Measurements from ENCODE around the gene SIX3. TPM values are rescaled to one million over a fixed set of nuclear protein-coding genes. Genes with fewer than 3 reads are reported as not detected.

SIX3 gene
- total RNA-seq, 6 experiments from 2014 or later: not detected

DNA sequence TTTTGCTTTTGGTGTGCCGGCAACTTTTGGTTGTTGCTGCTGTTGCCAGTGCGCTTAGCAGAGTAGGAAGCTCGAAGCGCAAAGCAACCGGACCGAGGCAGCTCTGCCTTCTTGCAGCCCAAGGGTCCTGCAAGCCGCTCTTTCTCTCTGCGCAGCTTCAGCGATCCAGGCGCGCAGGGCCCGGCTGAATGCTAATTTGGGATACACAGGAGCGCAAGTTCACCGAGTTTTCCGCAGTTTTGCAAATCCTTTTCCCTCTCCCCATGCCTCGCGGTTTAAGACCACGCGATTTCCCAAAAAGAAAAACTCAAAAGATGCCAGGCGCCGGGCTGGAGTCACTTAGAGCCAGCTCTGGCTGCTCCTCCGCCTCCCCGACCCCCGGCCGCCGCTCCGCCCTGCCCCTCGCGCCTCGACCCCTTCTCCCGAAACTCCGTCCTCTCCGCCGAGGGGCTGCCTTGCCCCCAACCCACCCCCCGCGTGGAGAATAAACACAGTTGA, 13.5 kb upstream of the SIX3 start:
- H3K4me1 Mint-ChIP-seq (ENCODE audit: low read depth): no peaks in the 10 kb centered on the region
- TF ChIP-seq CTCF (IDR thresholded peaks at IDR 0.05): no peak
- no peak overlapping the region for H3K27ac Mint-ChIP-seq
- H3K4me3 Mint-ChIP-seq: no peak overlapping the region
- no peaks in the 10 kb centered on the region for H3K36me3 Mint-ChIP-seq (ENCODE audit: low read depth)
- no peak for DNase-seq
- no peaks in the 10 kb centered on the region for H3K9me3 Mint-ChIP-seq
- peaks cover 64% of the 10 kb centered on the region for H3K27me3 Mint-ChIP-seq (ENCODE audit: insufficient read depth)

- no peak overlapping the region for H3K27ac Mint-ChIP-seq
- no peaks in the 10 kb centered on the region for H3K4me1 Mint-ChIP-seq (ENCODE audit: low read depth)
- no peak for TF ChIP-seq CTCF (IDR thresholded peaks at IDR 0.05)
- H3K27me3 Mint-ChIP-seq (ENCODE audit: insufficient read depth): peaks cover 62% of the 10 kb centered on the region
- H3K9me3 Mint-ChIP-seq: no peaks in the 10 kb centered on the region
- no peaks in the 10 kb centered on the region for H3K36me3 Mint-ChIP-seq (ENCODE audit: low read depth)
- no peak overlapping the region for H3K4me3 Mint-ChIP-seq
- no peak for DNase-seq
Measured at GRCh38 chr2:44928483-44929158, 12.9 kb upstream of the SIX3 start.

DNA sequence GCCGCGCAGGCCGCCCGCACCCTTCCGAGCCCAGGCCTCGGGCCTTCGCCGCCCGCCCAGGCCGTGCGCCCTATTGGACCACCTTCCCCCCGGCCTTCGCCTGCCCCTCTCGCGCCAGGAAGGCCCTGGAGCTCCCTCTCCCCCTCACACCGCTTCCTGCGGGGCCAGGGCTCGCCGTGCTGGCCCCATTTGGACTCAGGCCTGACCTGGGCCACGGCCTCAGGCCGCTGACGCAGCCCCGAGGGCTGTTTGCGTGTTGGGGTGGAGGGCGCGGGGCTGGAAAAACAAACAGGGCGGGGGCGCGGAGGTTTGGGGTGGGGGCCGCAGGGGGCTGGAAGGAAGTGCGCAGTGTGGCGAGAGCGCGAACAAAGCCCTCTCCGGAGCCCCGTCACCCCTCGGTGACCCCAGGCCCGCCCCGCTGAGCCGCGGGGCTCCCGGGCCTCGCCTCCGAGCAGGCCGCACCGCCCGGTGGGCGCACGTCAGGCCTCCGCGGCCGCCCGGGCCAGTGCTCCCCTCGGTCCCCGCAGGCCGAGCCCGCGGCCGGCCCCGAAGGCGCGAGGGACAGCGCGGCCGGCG, 12.3 kb upstream of the SIX3 start:
- Mint-ChIP-seq H3K27me3 (ENCODE audit: insufficient read depth) (peaks cover 63% of the 10 kb centered on the region), H3K4me1 (ENCODE audit: low read depth) (no peaks in the 10 kb centered on the region), H3K36me3 (ENCODE audit: low read depth) (no peaks in the 10 kb centered on the region), H3K4me3 (no peak overlapping the region), H3K27ac (no peak overlapping the region), H3K9me3 (no peaks in the 10 kb centered on the region)
- TF ChIP-seq CTCF (IDR thresholded peaks at IDR 0.05): no peak
- no peak for DNase-seq

DNA sequence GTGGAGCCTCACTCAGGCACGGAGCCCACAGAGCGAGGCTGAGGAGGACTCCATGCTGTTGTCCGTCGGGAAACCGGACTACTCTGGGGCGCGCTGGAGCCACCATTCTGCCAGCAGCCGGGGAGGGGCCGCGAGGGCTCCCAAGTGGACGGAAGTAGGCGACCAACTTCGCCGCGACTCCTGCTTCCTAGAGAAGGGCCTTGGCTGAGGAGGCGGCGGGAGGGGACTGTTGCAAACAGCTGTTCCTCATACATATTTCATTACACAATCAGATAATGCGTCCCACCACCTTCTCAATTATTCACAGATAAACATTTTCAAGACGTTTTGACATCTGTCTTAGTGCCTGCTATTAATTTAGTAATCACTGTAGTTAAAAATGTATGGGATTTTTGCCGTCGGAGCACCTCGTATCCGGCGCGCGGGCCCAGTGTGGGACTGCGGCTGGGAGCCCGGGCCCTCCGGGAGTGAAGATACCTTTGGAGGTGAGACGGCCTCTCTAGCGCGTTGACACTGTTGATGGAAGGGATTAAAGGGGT, 11.7 kb upstream of the SIX3 start:
- H3K4me3 Mint-ChIP-seq: no peak overlapping the region
- no peak overlapping the region for H3K27ac Mint-ChIP-seq
- no peaks in the 10 kb centered on the region for H3K36me3 Mint-ChIP-seq (ENCODE audit: low read depth)
- no peaks in the 10 kb centered on the region for H3K9me3 Mint-ChIP-seq
- H3K27me3 Mint-ChIP-seq (ENCODE audit: insufficient read depth): peaks cover 67% of the 10 kb centered on the region
- TF ChIP-seq CTCF (IDR thresholded peaks at IDR 0.05): no peak
- no peaks in the 10 kb centered on the region for H3K4me1 Mint-ChIP-seq (ENCODE audit: low read depth)
- no peak for DNase-seq

DNA sequence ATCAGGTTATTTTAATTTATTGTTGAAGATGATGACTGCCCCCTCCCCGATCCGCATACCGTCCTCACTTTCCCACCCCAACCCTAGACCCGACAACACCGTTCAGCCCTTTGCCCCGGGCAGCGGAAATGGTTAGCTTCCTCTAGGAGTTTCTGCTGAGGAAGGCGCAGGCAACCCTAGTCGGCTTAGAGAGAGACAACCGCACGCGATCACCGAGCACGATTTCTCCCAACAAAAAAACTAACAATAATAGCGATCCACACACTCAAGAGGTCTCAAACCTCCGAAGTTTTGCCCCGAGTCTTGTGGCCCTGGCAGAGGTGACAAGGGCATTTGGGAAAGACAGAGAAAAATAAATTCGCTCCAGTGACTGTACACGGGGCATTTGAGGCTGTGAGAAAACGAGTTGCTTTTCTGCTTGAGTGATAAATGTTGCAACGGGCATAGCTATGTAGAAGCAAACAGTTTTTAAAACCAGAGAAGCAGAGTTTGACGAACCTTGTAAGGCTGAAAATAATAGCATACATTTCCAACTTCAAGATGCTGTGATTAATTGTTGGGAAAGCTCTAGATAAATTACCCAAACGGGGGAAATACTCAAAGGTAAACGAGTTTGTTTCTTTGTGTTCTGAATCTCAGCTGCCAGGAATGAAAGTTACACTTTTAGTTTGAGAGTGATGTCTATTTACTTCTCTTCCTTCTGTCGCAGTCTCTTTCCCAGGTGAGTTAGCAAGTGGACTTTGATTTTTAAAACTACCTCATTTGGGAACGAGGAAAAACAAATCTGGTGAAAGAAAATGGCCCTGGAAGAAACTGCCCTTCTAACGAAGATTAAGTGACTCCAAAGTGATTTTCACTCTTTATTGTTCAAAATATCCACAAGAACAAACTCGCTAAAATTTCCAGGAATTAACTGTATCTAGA, 11.0 kb upstream of the SIX3 start:
- no peak for DNase-seq
- no peaks in the 10 kb centered on the region for H3K9me3 Mint-ChIP-seq
- no peaks in the 10 kb centered on the region for H3K36me3 Mint-ChIP-seq (ENCODE audit: low read depth)
- no peak overlapping the region for H3K27ac Mint-ChIP-seq
- TF ChIP-seq CTCF (IDR thresholded peaks at IDR 0.05): no peak
- no peak overlapping the region for H3K4me3 Mint-ChIP-seq
- H3K4me1 Mint-ChIP-seq (ENCODE audit: low read depth): no peaks in the 10 kb centered on the region
- peaks cover 70% of the 10 kb centered on the region for H3K27me3 Mint-ChIP-seq (ENCODE audit: insufficient read depth)
